GM21825 (cell line): Measurements from ENCODE around the gene TBX2.

Source experiments
- ATAC-seq: cut with Tn5 transposase; IDR thresholded peaks from one replicate; pipeline ENCODE4 v1.9.1; 2021; ENCODE audit warnings: mild to moderate bottlenecking, moderate library complexity; ENCODE audit not compliant: unreplicated experiment

TBX2 gene

GRCh38 chr17:61368049-61368831 lies 31.4 kb upstream of the TBX2 start:
- no peak for ATAC-seq

GRCh38 chr17:61368832-61369450 lies 30.7 kb upstream of the TBX2 start:
- no peak for ATAC-seq

- no peak for ATAC-seq
Measured at GRCh38 chr17:61369751-61370150, 29.9 kb upstream of the TBX2 start.

- ATAC-seq: no peak
Measured at GRCh38 chr17:61371179-61371578, 28.5 kb upstream of the TBX2 start.

GRCh38 chr17:61371606-61372005 lies 28.0 kb upstream of the TBX2 start:
- ATAC-seq: no peak

- ATAC-seq: no peak
Measured at GRCh38 chr17:61372436-61372835, 27.2 kb upstream of the TBX2 start.

- no peak for ATAC-seq
Measured at GRCh38 chr17:61376931-61377838, 22.5 kb upstream of the TBX2 start.

GRCh38 chr17:61378658-61379456 lies 20.8 kb upstream of the TBX2 start:
- no peak for ATAC-seq

- no peak for ATAC-seq
Measured at GRCh38 chr17:61379457-61380216, 20.0 kb upstream of the TBX2 start.

GRCh38 chr17:61380217-61380835 lies 19.3 kb upstream of the TBX2 start:
- ATAC-seq: no peak

- no peak for ATAC-seq
Measured at GRCh38 chr17:61380836-61381525, 18.7 kb upstream of the TBX2 start.

- no peak for ATAC-seq
Measured at GRCh38 chr17:61381537-61381936, 18.1 kb upstream of the TBX2 start.

- no peak for ATAC-seq
Measured at GRCh38 chr17:61382796-61383688, 16.6 kb upstream of the TBX2 start.

GRCh38 chr17:61383689-61384201 lies 15.9 kb upstream of the TBX2 start:
- no peak for ATAC-seq

GRCh38 chr17:61384354-61384691 lies 15.3 kb upstream of the TBX2 start:
- no peak for ATAC-seq

GRCh38 chr17:61384692-61385576 lies 14.7 kb upstream of the TBX2 start:
- ATAC-seq: no peak
